C4-2B (cell line): ENCODE results near the gene VDAC1.
"Not testable (repeated sequence)": the region's sequence is repeated elsewhere in the genome, so short reads cannot be mapped to it uniquely, and the experiment has no call there.

Experiments used
- ZFX ChIP-seq: fragments of 450-650 bp; IDR thresholded peaks from 2 replicates; pipeline ENCODE4 v1.6.1; 2017
- TF ChIP-seq, protein P1 (sequence below): fragments of 450-650 bp; conservative IDR thresholded peaks from 2 replicates; pipeline ENCODE4 v1.5.1; 2017; ENCODE audit warnings: mild to moderate bottlenecking

DNA sequence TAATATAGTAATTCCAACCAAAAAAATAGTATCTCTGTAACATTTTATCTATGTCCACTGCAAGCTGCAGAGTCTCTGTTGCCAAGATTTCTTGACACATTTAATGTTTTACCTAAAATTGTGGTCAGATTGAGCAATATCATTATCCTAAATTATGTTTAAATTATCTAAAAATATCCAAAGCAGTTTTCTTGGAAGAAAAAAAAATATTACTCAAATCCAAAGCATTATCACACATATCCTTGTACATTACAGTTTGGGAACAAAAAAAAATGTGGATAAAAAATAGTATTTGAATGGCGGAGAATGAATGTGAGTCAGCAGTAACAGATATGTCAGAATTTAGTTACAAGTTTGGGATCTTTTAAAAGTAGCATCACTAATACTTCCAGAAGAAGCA is 48.6 kb downstream of the VDAC1 start:
- TF ChIP-seq, protein P1, sequence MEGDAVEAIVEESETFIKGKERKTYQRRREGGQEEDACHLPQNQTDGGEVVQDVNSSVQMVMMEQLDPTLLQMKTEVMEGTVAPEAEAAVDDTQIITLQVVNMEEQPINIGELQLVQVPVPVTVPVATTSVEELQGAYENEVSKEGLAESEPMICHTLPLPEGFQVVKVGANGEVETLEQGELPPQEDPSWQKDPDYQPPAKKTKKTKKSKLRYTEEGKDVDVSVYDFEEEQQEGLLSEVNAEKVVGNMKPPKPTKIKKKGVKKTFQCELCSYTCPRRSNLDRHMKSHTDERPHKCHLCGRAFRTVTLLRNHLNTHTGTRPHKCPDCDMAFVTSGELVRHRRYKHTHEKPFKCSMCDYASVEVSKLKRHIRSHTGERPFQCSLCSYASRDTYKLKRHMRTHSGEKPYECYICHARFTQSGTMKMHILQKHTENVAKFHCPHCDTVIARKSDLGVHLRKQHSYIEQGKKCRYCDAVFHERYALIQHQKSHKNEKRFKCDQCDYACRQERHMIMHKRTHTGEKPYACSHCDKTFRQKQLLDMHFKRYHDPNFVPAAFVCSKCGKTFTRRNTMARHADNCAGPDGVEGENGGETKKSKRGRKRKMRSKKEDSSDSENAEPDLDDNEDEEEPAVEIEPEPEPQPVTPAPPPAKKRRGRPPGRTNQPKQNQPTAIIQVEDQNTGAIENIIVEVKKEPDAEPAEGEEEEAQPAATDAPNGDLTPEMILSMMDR = not testable (repeated sequence)
- TF ChIP-seq ZFX = not testable (repeated sequence)
